HepG2 (cell line): Measurements from ENCODE around the gene DOCK3. TPM values are rescaled to one million over a fixed set of nuclear protein-coding genes. Genes with fewer than 3 reads are reported as not detected.
A peak's percentile ranks its signal among the peaks of the same experiment; 100 is the strongest.

Source experiments
- ESRRA ChIP-seq: sonication (generic); formaldehyde crosslinking; IDR thresholded peaks from 2 replicates; pipeline ENCODE4 v1.5.1; 2020; ENCODE audit warnings: mild to moderate bottlenecking, low read depth, missing genetic modification reagents
- KDM1A ChIP-seq: IDR thresholded peaks from 2 replicates; pipeline ENCODE4 v1.6.1; 2016; ENCODE audit warnings: missing compliant biosample characterization
- MBD4 ChIP-seq: IDR thresholded peaks from 2 replicates; pipeline ENCODE4 v1.6.1; 2012; ENCODE audit warnings: low read length, inconsistent platforms, borderline replicate concordance
- NBN ChIP-seq: fragments of 450-650 bp; conservative IDR thresholded peaks from 2 replicates; pipeline ENCODE4 v1.6.1; 2017
- SP2 ChIP-seq: sonication (generic); formaldehyde crosslinking; IDR thresholded peaks from 2 replicates; pipeline ENCODE4 v1.5.1; 2020; ENCODE audit warnings: mild to moderate bottlenecking, missing genetic modification reagents
- WIZ ChIP-seq: sonication (generic); formaldehyde crosslinking; IDR thresholded peaks from 2 replicates; pipeline ENCODE4 v1.5.1; 2020; ENCODE audit warnings: mild to moderate bottlenecking, missing genetic modification reagents
- ZNF160 ChIP-seq: sonication (generic); formaldehyde crosslinking; IDR thresholded peaks from 2 replicates; pipeline ENCODE4 v1.8.0; 2022; ENCODE audit warnings: mild to moderate bottlenecking, inconsistent platforms, missing genetic modification reagents
- ZNF558 ChIP-seq: sonication (generic); formaldehyde crosslinking; IDR thresholded peaks from 2 replicates; pipeline ENCODE4 v1.9.0; 2022; ENCODE audit warnings: mild to moderate bottlenecking, missing genetic modification reagents, borderline replicate concordance
- ZNF709 ChIP-seq: sonication (generic); formaldehyde crosslinking; IDR thresholded peaks from 2 replicates; pipeline ENCODE4 v1.5.0; 2020; ENCODE audit warnings: mild to moderate bottlenecking, missing genetic modification reagents
- polyA plus RNA-seq, 8 experiments: library from polyadenylated mRNA; depleted of rRNA in 3 of 8; stranded (reverse) in 7 of 8; unstranded in 1 of 8; fragments of >200 nt; fragmentation: Illumina TruSeq in 4 of 8; extraction: Trizol in 4 of 8; gene quantifications; 2 replicates each; pipeline versions ENCODE4 v1.2.1 to v1.2.3, GENCODE V29; 2011 to 2016; ENCODE audit warnings: low read depth in 4 of 8, missing spikeins in 1 of 8, mixed read lengths in 1 of 8; ENCODE audit not compliant: insufficient read depth in 1 of 8
- total RNA-seq, 5 experiments: library from RNA; depleted of rRNA; stranded (reverse); fragments of >200 nt; fragmentation: Illumina TruSeq; extraction: Trizol; gene quantifications; 2 replicates each; pipeline ENCODE4 v1.2.3, GENCODE V29; 2016; ENCODE audit warnings: low read depth in 1 of 5
- TF ChIP-seq, protein P1 (sequence below): sonication (generic); formaldehyde crosslinking; IDR thresholded peaks from 2 replicates; pipeline ENCODE4 v1.4.0; 2020; ENCODE audit warnings: missing genetic modification reagents, low read depth, mild to moderate bottlenecking, borderline replicate concordance
- TF ChIP-seq, protein P2 (sequence below): sonication (generic); formaldehyde crosslinking; IDR thresholded peaks from 2 replicates; pipeline ENCODE4 v1.4.0; 2020; ENCODE audit warnings: mild to moderate bottlenecking, missing genetic modification reagents
- TF ChIP-seq, protein P3 (sequence below): sonication (generic); formaldehyde crosslinking; IDR thresholded peaks from 2 replicates; pipeline ENCODE4 v1.8.1; 2023; ENCODE audit warnings: missing genetic modification reagents, mild to moderate bottlenecking, borderline replicate concordance
- TF ChIP-seq, protein P4 (sequence below): sonication (generic); formaldehyde crosslinking; IDR thresholded peaks from 2 replicates; pipeline ENCODE4 v1.4.0; 2020; ENCODE audit warnings: missing genetic modification reagents, borderline replicate concordance
- TF ChIP-seq, protein P5 (sequence below): sonication (generic); formaldehyde crosslinking; IDR thresholded peaks from 2 replicates; pipeline ENCODE4 v1.4.0; 2020; ENCODE audit warnings: mild to moderate bottlenecking, missing genetic modification reagents
- TF ChIP-seq, protein P6 (sequence below): sonication (generic); formaldehyde crosslinking; IDR thresholded peaks from 2 replicates; pipeline ENCODE4 v1.4.0; 2020; ENCODE audit warnings: missing genetic modification reagents, borderline replicate concordance

Gene DOCK3
- total and polyA plus RNA-seq, 2 of the 13 experiments (the other 11 are each of a cell fraction or from before 2014, with no cell fraction given), result not detected

DNA sequence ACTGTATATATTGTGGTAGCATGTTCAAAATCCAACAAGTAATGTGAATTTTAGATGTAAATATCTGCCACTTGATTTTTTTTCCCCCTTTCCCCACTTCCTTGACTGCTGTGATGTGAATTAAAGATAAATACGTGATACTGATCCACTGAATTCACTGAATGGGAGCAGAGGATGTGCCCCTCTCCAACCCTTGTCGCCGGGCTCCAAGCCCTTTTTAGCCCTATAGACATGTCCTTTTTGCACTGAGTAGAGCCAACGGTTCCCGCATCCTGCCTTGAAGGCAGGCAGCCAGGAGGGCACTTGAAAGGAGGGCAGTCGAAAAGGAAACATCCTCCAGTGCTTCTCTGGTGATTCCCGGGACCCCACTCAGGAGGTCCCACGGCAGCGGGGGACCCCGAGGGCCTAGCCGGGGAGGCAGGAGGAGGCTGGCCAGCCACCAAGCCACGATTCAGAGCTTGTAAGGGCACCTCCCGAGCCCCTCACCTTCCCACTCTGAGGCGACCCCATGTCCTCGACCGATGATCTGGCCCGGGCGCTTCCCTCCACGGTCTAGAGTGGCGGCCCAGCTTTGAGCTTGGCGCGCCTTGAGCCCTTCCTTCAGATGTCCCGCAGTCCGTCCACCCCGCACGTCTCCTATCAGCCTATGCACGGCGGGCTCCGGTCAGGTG is 709.5 kb downstream of the DOCK3 start (continued):
- no peak for TF ChIP-seq ZNF558 (CRISPR knock-in tag)
- TF ChIP-seq ZNF709, result peak; percentile 37; the same call in 1 of the 2 replicates
- no peak for TF ChIP-seq KDM1A (CRISPR knock-in tag)
- no peak for TF ChIP-seq ESRRA (CRISPR knock-in tag)
- TF ChIP-seq NBN, result no peak
- TF ChIP-seq MBD4, result no peak
- 0 out of 2 replicates have a peak, but pooled peaks have one; percentile 6 for TF ChIP-seq ZNF160 (CRISPR knock-in tag)
- TF ChIP-seq, protein P1, sequence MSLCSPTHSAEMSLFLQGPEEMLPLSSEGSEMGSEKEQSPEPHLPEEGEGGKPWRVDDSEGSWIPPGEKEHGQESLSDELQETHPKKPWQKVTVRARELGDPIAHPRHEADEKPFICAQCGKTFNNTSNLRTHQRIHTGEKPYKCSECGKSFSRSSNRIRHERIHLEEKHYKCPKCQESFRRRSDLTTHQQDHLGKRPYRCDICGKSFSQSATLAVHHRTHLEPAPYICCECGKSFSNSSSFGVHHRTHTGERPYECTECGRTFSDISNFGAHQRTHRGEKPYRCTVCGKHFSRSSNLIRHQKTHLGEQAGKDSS (CRISPR knock-in tag), result 0 out of 2 replicates have a peak, but pooled peaks have one; percentile 15
- no peak for TF ChIP-seq SP2 (CRISPR knock-in tag)
- TF ChIP-seq, protein P2, sequence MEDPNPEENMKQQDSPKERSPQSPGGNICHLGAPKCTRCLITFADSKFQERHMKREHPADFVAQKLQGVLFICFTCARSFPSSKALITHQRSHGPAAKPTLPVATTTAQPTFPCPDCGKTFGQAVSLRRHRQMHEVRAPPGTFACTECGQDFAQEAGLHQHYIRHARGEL (CRISPR knock-in tag), result peak; percentile 84; the same call in 1 of the 2 replicates
- TF ChIP-seq, protein P3, sequence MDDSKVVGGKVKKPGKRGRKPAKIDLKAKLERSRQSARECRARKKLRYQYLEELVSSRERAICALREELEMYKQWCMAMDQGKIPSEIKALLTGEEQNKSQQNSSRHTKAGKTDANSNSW, result 0 out of 2 replicates have a peak, but pooled peaks have one; percentile 76
- peak; percentile 13; the same call in 1 of the 2 replicates for TF ChIP-seq WIZ
- TF ChIP-seq, protein P4, sequence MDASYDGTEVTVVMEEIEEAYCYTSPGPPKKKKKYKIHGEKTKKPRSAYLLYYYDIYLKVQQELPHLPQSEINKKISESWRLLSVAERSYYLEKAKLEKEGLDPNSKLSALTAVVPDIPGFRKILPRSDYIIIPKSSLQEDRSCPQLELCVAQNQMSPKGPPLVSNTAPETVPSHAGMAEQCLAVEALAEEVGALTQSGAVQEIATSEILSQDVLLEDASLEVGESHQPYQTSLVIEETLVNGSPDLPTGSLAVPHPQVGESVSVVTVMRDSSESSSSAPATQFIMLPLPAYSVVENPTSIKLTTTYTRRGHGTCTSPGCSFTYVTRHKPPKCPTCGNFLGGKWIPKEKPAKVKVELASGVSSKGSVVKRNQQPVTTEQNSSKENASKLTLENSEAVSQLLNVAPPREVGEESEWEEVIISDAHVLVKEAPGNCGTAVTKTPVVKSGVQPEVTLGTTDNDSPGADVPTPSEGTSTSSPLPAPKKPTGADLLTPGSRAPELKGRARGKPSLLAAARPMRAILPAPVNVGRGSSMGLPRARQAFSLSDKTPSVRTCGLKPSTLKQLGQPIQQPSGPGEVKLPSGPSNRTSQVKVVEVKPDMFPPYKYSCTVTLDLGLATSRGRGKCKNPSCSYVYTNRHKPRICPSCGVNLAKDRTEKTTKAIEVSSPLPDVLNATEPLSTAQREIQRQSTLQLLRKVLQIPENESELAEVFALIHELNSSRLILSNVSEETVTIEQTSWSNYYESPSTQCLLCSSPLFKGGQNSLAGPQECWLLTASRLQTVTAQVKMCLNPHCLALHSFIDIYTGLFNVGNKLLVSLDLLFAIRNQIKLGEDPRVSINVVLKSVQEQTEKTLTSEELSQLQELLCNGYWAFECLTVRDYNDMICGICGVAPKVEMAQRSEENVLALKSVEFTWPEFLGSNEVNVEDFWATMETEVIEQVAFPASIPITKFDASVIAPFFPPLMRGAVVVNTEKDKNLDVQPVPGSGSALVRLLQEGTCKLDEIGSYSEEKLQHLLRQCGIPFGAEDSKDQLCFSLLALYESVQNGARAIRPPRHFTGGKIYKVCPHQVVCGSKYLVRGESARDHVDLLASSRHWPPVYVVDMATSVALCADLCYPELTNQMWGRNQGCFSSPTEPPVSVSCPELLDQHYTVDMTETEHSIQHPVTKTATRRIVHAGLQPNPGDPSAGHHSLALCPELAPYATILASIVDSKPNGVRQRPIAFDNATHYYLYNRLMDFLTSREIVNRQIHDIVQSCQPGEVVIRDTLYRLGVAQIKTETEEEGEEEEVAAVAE (CRISPR knock-in tag), result no peak
- TF ChIP-seq, protein P5, sequence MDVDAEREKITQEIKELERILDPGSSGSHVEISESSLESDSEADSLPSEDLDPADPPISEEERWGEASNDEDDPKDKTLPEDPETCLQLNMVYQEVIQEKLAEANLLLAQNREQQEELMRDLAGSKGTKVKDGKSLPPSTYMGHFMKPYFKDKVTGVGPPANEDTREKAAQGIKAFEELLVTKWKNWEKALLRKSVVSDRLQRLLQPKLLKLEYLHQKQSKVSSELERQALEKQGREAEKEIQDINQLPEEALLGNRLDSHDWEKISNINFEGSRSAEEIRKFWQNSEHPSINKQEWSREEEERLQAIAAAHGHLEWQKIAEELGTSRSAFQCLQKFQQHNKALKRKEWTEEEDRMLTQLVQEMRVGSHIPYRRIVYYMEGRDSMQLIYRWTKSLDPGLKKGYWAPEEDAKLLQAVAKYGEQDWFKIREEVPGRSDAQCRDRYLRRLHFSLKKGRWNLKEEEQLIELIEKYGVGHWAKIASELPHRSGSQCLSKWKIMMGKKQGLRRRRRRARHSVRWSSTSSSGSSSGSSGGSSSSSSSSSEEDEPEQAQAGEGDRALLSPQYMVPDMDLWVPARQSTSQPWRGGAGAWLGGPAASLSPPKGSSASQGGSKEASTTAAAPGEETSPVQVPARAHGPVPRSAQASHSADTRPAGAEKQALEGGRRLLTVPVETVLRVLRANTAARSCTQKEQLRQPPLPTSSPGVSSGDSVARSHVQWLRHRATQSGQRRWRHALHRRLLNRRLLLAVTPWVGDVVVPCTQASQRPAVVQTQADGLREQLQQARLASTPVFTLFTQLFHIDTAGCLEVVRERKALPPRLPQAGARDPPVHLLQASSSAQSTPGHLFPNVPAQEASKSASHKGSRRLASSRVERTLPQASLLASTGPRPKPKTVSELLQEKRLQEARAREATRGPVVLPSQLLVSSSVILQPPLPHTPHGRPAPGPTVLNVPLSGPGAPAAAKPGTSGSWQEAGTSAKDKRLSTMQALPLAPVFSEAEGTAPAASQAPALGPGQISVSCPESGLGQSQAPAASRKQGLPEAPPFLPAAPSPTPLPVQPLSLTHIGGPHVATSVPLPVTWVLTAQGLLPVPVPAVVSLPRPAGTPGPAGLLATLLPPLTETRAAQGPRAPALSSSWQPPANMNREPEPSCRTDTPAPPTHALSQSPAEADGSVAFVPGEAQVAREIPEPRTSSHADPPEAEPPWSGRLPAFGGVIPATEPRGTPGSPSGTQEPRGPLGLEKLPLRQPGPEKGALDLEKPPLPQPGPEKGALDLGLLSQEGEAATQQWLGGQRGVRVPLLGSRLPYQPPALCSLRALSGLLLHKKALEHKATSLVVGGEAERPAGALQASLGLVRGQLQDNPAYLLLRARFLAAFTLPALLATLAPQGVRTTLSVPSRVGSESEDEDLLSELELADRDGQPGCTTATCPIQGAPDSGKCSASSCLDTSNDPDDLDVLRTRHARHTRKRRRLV (CRISPR knock-in tag), result peak; percentile 70; the same call in 1 of the 2 replicates
- TF ChIP-seq, protein P6, sequence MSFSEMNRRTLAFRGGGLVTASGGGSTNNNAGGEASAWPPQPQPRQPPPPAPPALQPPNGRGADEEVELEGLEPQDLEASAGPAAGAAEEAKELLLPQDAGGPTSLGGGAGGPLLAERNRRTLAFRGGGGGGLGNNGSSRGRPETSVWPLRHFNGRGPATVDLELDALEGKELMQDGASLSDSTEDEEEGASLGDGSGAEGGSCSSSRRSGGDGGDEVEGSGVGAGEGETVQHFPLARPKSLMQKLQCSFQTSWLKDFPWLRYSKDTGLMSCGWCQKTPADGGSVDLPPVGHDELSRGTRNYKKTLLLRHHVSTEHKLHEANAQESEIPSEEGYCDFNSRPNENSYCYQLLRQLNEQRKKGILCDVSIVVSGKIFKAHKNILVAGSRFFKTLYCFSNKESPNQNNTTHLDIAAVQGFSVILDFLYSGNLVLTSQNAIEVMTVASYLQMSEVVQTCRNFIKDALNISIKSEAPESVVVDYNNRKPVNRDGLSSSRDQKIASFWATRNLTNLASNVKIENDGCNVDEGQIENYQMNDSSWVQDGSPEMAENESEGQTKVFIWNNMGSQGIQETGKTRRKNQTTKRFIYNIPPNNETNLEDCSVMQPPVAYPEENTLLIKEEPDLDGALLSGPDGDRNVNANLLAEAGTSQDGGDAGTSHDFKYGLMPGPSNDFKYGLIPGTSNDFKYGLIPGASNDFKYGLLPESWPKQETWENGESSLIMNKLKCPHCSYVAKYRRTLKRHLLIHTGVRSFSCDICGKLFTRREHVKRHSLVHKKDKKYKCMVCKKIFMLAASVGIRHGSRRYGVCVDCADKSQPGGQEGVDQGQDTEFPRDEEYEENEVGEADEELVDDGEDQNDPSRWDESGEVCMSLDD (CRISPR knock-in tag), result no peak
